K562 (cell line): ENCODE data around the gene DDC. TPM values are rescaled to one million over a fixed set of nuclear protein-coding genes. Genes with fewer than 3 reads are reported as not detected.

ENCODE experiments used
- ATAC-seq: fragments of 200-7000 bp; cut with Tn5 transposase; 3 replicates; pipeline ENCODE4 v1.9.1; 2020; ENCODE audit warnings: moderate library complexity
- BruUV-seq: library from RNA; stranded (reverse); fragments of 400-500 nt; replicated peaks from 2 replicates; lab custom pipeline; 2021; lab: Mats Ljungman, UMichigan
- CTCF ChIA-PET: fragments of 300-600 bp; formaldehyde crosslinking; extraction: SDS; loops from one replicate; lab custom pipeline; 2021; ENCODE audit warnings: low intra/inter-chr PET ratio; lab: Yijun Ruan, JAX
- POLR2A ChIA-PET: fragments of 300-600, 350-650 bp; sonication (Branson Sonifier 250); formaldehyde crosslinking; extraction: SDS; loops from one replicate; lab custom pipeline; 2021; ENCODE audit warnings: antibody characterized with exemption, inconsistent platforms; lab: Yijun Ruan, JAX
- DNase-seq, 4 experiments: peaks; one replicate each; pipeline versions ENCODE4 v3.0.0 to v3.0.0-alpha.2; 2011 to 2018; ENCODE audit warnings: low spot score in 3 of 4, mixed read lengths in 3 of 4; ENCODE audit errors: extremely low read depth in 1 of 4
- FAIRE-seq: peaks from 2 replicates; lab custom pipeline; 2011; peaks lifted over from hg19 to GRCh38; lab: Jason Lieb, UNC
- H2AFZ ChIP-seq: 2 replicates; pipeline ENCODE4 v1.6.0; 2011; ENCODE audit warnings: low read depth, low read length, control low read depth, inconsistent platforms
- H3K27ac ChIP-seq: fragments of 200-600 bp; 3 replicates; pipeline ENCODE4 v1.8.0; 2011; ENCODE audit warnings: low read depth, mild to moderate bottlenecking, control low read depth, inconsistent platforms, low read length, moderate library complexity, mixed read lengths; ENCODE audit errors: extremely low read depth
- H3K27me3 ChIP-seq, 2 experiments: fragments of 300-600 bp in 1 of 2; 2 replicates in 1 of 2; 3 replicates in 1 of 2; pipeline versions ENCODE4 v1.6.0 to v1.8.0; 2011; ENCODE audit warnings: inconsistent platforms in 2 of 2, low read length in 2 of 2, mild to moderate bottlenecking in 1 of 2, mixed read lengths in 1 of 2, moderate library complexity in 1 of 2; ENCODE audit not compliant: control insufficient read depth in 2 of 2, insufficient read depth in 2 of 2
- H3K36me3 ChIP-seq: fragments of 300-600 bp; 3 replicates; pipeline ENCODE4 v1.8.0; 2011; ENCODE audit warnings: mild to moderate bottlenecking, low read length, inconsistent platforms; ENCODE audit not compliant: control insufficient read depth, insufficient read depth
- H3K4me1 ChIP-seq, 2 experiments: fragments of 200-600 bp in 1 of 2; replicated peaks in 1 of 2; 2 replicates in 1 of 2; 3 replicates in 1 of 2; pipeline versions ENCODE4 v1.5.1 to v1.8.0; 2011; ENCODE audit warnings: inconsistent platforms in 2 of 2, low read length in 2 of 2, mild to moderate bottlenecking in 1 of 2, mixed read lengths in 1 of 2, moderate library complexity in 1 of 2; ENCODE audit not compliant: control insufficient read depth in 2 of 2, insufficient read depth in 2 of 2
- H3K4me2 ChIP-seq: 2 replicates; pipeline ENCODE4 v1.6.1; 2011; ENCODE audit warnings: low read length, control low read depth, inconsistent platforms, mixed read lengths; ENCODE audit not compliant: insufficient read depth
- H3K4me3 ChIP-seq: fragments of 200-600 bp; sonication (generic), shearing (Covaris generic); 2 replicates; pipeline ENCODE4 v1.5.1; 2016; ENCODE audit warnings: control low read depth, inconsistent platforms
- H3K79me2 ChIP-seq: fragments of 200-600 bp; 3 replicates; pipeline ENCODE4 v1.8.0; 2011; ENCODE audit warnings: low read length, inconsistent platforms; ENCODE audit not compliant: control insufficient read depth, insufficient read depth
- H3K9ac ChIP-seq, 2 experiments: 2 replicates each; pipeline versions ENCODE4 v1.6.0 to v1.6.1; 2011; ENCODE audit warnings: low read depth in 2 of 2, low read length in 2 of 2, control low read depth in 1 of 2, inconsistent platforms in 1 of 2, mild to moderate bottlenecking in 1 of 2, mixed read lengths in 1 of 2; ENCODE audit not compliant: insufficient read depth in 1 of 2
- H3K9me1 ChIP-seq: one replicate; pipeline ENCODE4 v1.6.0; 2011; ENCODE audit warnings: inconsistent platforms, mild to moderate bottlenecking, low read length, moderate library complexity; ENCODE audit not compliant: control insufficient read depth, insufficient read depth
- H3K9me3 ChIP-seq: replicated peaks from 2 replicates; pipeline ENCODE4 v1.5.1; 2011; ENCODE audit warnings: low read depth, low read length, inconsistent platforms; ENCODE audit not compliant: control insufficient read depth, insufficient read depth
- H4K20me1 ChIP-seq: replicated peaks from 2 replicates; pipeline ENCODE4 v1.6.1; 2011; ENCODE audit warnings: low read length, inconsistent platforms, mixed read lengths; ENCODE audit not compliant: control insufficient read depth, insufficient read depth
- BCL6 ChIP-seq: fragments of 250-450 bp; sonication (Bioruptor Pico); IDR thresholded peaks from 2 replicates; pipeline ENCODE4 v1.4.0; 2020
- FOXK1 ChIP-seq: sonication (generic); formaldehyde crosslinking; IDR thresholded peaks from 2 replicates; pipeline ENCODE4 v1.8.0; 2022; ENCODE audit warnings: missing genetic modification reagents, mild to moderate bottlenecking, borderline replicate concordance
- HEY1 ChIP-seq: fragments of 250-450 bp; sonication (Bioruptor Pico); IDR thresholded peaks from 2 replicates; pipeline ENCODE4 v1.5.0; 2020; ENCODE audit warnings: mild to moderate bottlenecking, moderate library complexity, borderline replicate concordance
- KAT8 ChIP-seq: fragments of 450-650 bp; IDR thresholded peaks from 2 replicates; pipeline ENCODE4 v1.6.1; 2016; ENCODE audit warnings: low read depth, mild to moderate bottlenecking
- KDM1A ChIP-seq, 2 experiments: fragments of 450-650 bp; IDR thresholded peaks; 2 replicates each; pipeline ENCODE4 v1.6.1; 2016; ENCODE audit warnings: mild to moderate bottlenecking in 2 of 2
- NR0B1 ChIP-seq: fragments of 450-650 bp; IDR thresholded peaks from one replicate; pipeline ENCODE4 v1.6.1; 2018; ENCODE audit warnings: mild to moderate bottlenecking, moderate library complexity; ENCODE audit not compliant: partially characterized antibody
- TARDBP ChIP-seq: fragments of 450-650 bp; IDR thresholded peaks from 2 replicates; pipeline ENCODE4 v1.6.1; 2016
- ZNF347 ChIP-seq: fragments of 450-650 bp; formaldehyde crosslinking; IDR thresholded peaks from 2 replicates; pipeline ENCODE4 v1.4.0; 2020; ENCODE audit warnings: low read depth, mild to moderate bottlenecking, moderate library complexity
- ZNF717 ChIP-seq: fragments of 250-450 bp; sonication (Bioruptor Pico); IDR thresholded peaks from 2 replicates; pipeline ENCODE4 v1.5.0; 2021
- WGBS: fragments of 100-300 bp; shearing (Covaris generic); methylation state at CpG from one replicate; pipeline ENCODE4 v1.1.6; 2016; ENCODE audit warnings: low coverage, mixed read lengths; ENCODE audit not compliant: insufficient coverage; ENCODE audit errors: missing lambda C conversion rate; 5-methylcytosine and 5-hydroxymethylcytosine counted together
- in situ Hi-C: fragments of 300-500 bp; cut with MboI; formaldehyde crosslinking; loops from 4 replicates; pipeline ENCODE4 v1.15.0; 2018; ENCODE audit warnings: inconsistent platforms, mixed read lengths
- intact Hi-C: fragments of 100-400 bp; cut with micrococcal nuclease; formaldehyde crosslinking; loops from 2 replicates; pipeline ENCODE4 v1.14.2; 2022
- polyA plus RNA-seq, 8 experiments: library from polyadenylated mRNA; depleted of rRNA in 4 of 8; stranded (reverse) in 5 of 8; unstranded in 3 of 8; fragments of >200 nt; fragmentation: Nextera tagmentation in 2 of 8; fragmentation: Illumina TruSeq in 1 of 8; extraction: Ambion mirVana in 2 of 8; extraction: Trizol in 1 of 8; gene quantifications; 2 replicates each; pipeline versions ENCODE4 v1.2.1 to v1.2.3, GENCODE V29; 2011 to 2014; ENCODE audit warnings: inconsistent platforms in 1 of 8, missing spikeins in 1 of 8
- total RNA-seq, 7 experiments: library from RNA; depleted of rRNA in 6 of 7; stranded (reverse); fragments of >200 nt in 6 of 7; fragmentation: Illumina TruSeq in 2 of 7; extraction: Trizol in 2 of 7; gene quantifications; 2 replicates each; pipeline versions ENCODE4 v1.2.1 to v1.2.3, GENCODE V29; 2011 to 2021; ENCODE audit warnings: low replicate concordance in 1 of 7

DDC gene
- total and polyA plus RNA-seq, 9 of the 15 experiments (the other 6 are each of a cell fraction or from before 2014, with no cell fraction given) = not detected

- Histone ChIP-seq H3K27me3 (peaks cover 29 to 66% of the 10 kb centered on the region in 2 experiments), H3K9ac (no peak overlapping the region), H3K9me1 (no peaks in the 10 kb centered on the region), H3K79me2 (no peaks in the 10 kb centered on the region), H3K9me3 (no peaks in the 10 kb centered on the region), H4K20me1 (peaks cover 21% of the 10 kb centered on the region), H3K36me3 (no peaks in the 10 kb centered on the region), H3K27ac (no peak overlapping the region), H2AFZ (no peak overlapping the region), H3K4me3 (no peak overlapping the region), H3K4me1 (peaks cover 7 to 10% of the 10 kb centered on the region in 2 experiments; a peak in 4 of 5 replicates), H3K4me2 (no peak overlapping the region)
- POLR2A ChIA-PET = interaction anchor here (0.5 kb wide), 1 partner anchor 63 kb away, joined by 3 read pairs; no protein-coding TSS in a partner anchor
- ATAC-seq = no peak
- WGBS = 37% methylated on average over 7 of the region's 7 CpGs
- CTCF ChIA-PET = no interaction called here
- DNase-seq = no peak
- no peak for FAIRE-seq
- intact Hi-C loops (loop anchor here (5.0 to 10.0 kb wide), 2 partner anchors 93 to 465 kb away; partner anchors contain the start of gene ZPBP), in situ Hi-C loops (loop anchor here (5.0 kb wide), 1 partner anchor 93 kb away; no protein-coding TSS in a partner anchor)
- TF ChIP-seq NR0B1 = no peak
- no peak for TF ChIP-seq KAT8
- TF ChIP-seq KDM1A (IDR thresholded peaks at IDR 0.05) = no peak
- TF ChIP-seq BCL6 (CRISPR knock-in tag) = no peak
- TF ChIP-seq FOXK1 (CRISPR knock-in tag) = no peak
- TF ChIP-seq TARDBP = no peak
- TF ChIP-seq ZNF717 (CRISPR knock-in tag) = no peak
- TF ChIP-seq ZNF347 (CRISPR knock-in tag) = no peak
- no peak for TF ChIP-seq HEY1 (CRISPR knock-in tag)
- BruUV-seq = no TSS peak
Measured at GRCh38 chr7:50559881-50560280, 5.3 kb downstream of the DDC start.
